Ascending aorta (tissue), 2 donors: ENCODE data around the gene KLRF2. TPM values are rescaled to one million over a fixed set of nuclear protein-coding genes. Genes with fewer than 3 reads are reported as not detected.

Source experiments
- DNase-seq, 2 donors: peaks; one replicate each; pipeline ENCODE4 v3.0.0-alpha.2; 2019; ENCODE audit warnings: low spot score in 2 of 2
- H3K27ac ChIP-seq, 2 donors: fragments of 200-600 bp; sonication (generic); one replicate each; pipeline ENCODE4 v1.5.1; 2016 to 2017; ENCODE audit warnings: mild to moderate bottlenecking in 1 of 2
- H3K27me3 ChIP-seq: fragments of 200-600 bp; sonication (generic); one replicate; pipeline ENCODE4 v1.5.1; 2017
- H3K36me3 ChIP-seq, 2 donors: fragments of 200-600 bp; sonication (generic); one replicate each; pipeline ENCODE4 v1.5.1; 2016
- H3K4me1 ChIP-seq, 2 donors: fragments of 200-600 bp; sonication (generic); one replicate each; pipeline ENCODE4 v1.5.1; 2016 to 2017; ENCODE audit warnings: mild to moderate bottlenecking in 1 of 2
- H3K4me3 ChIP-seq, 2 donors: fragments of 200-600 bp; sonication (generic); one replicate each; pipeline ENCODE4 v1.5.1; 2016 to 2017; ENCODE audit warnings: mild to moderate bottlenecking in 1 of 2
- H3K9me3 ChIP-seq, 2 donors: fragments of 200-600 bp; sonication (generic); one replicate each; pipeline ENCODE4 v1.5.1; 2016
- CTCF ChIP-seq, 3 experiments: fragments of 200-600 bp in 2 of 3; fragments of 450-650 bp in 1 of 3; sonication (generic) in 2 of 3; IDR thresholded peaks; one replicate each; pipeline ENCODE4 v1.5.1; 2016 to 2019; ENCODE audit warnings: antibody characterized with exemption in 3 of 3, mild to moderate bottlenecking in 1 of 3, moderate library complexity in 1 of 3
- intact Hi-C: fragments of 100-400 bp; cut with DNase I; formaldehyde crosslinking; loops from one replicate; pipeline ENCODE4 v1.15.1; 2023
- total RNA-seq: library from RNA; depleted of rRNA; stranded (reverse); fragments of >200 nt; gene quantifications from one replicate; pipeline ENCODE4 v1.1.0, GENCODE V29; 2016

KLRF2 gene
- total RNA-seq, 1 donor from 2014 or later = not detected

GRCh38 chr12:9867531-9867930 lies 13.8 kb upstream of the KLRF2 start:
- Histone ChIP-seq H3K27ac (no peak overlapping the region), H3K9me3 (peaks cover 0 to 3% of the 10 kb centered on the region in 2 donors), H3K4me3 (peak overlapping the region in 1 of 2 donors; percentile 52), H3K36me3 (no peaks in the 10 kb centered on the region), H3K27me3 (no peaks in the 10 kb centered on the region), H3K4me1 (no peaks in the 10 kb centered on the region)
- TF ChIP-seq CTCF (IDR thresholded peaks at IDR 0.05) = no peak
- no peak for DNase-seq
- intact Hi-C loops = no loop called here

GRCh38 chr12:9868311-9868801 lies 12.9 kb upstream of the KLRF2 start:
- peak overlapping the region; percentile 39 to 46 for H3K27ac ChIP-seq
- H3K4me3 ChIP-seq = peak overlapping the region; percentile 48 to 52
- H3K9me3 ChIP-seq = no peaks in the 10 kb centered on the region
- no peaks in the 10 kb centered on the region for H3K36me3 ChIP-seq
- DNase-seq = no peak
- TF ChIP-seq CTCF (IDR thresholded peaks at IDR 0.05) = no peak
- no peaks in the 10 kb centered on the region for H3K4me1 ChIP-seq
- H3K27me3 ChIP-seq = no peaks in the 10 kb centered on the region
- intact Hi-C loops = no loop called here

- H3K36me3 ChIP-seq = no peaks in the 10 kb centered on the region
Observed at GRCh38 chr12:9868951-9869306, 12.4 kb upstream of the KLRF2 start.

GRCh38 chr12:9869307-9870161 lies 11.8 kb upstream of the KLRF2 start, which contains the start of gene CLEC2B:
Gene CLEC2B (minus strand): TSS chr12:9869354.
- Histone ChIP-seq H3K9me3 (no peaks in the 10 kb centered on the region), H3K27ac (peak within 1 kb of the TSS; percentile 46 to 58), H3K36me3 (no peaks in the 10 kb centered on the region), H3K4me1 (no peaks in the 10 kb centered on the region), H3K4me3 (peak within 1 kb of the TSS; percentile 48 to 52), H3K27me3 (no peaks in the 10 kb centered on the region)
- DNase-seq = no peak
- TF ChIP-seq CTCF (IDR thresholded peaks at IDR 0.05) = no peak
- intact Hi-C loops = no loop called here

More at GRCh38 chr12:9868951-9869306, 12.4 kb upstream of the KLRF2 start:
- no peak for TF ChIP-seq CTCF (IDR thresholded peaks at IDR 0.05)
- Histone ChIP-seq H3K4me1 (no peaks in the 10 kb centered on the region), H3K9me3 (no peaks in the 10 kb centered on the region), H3K27ac (peak overlapping the region; percentile 46 to 58), H3K27me3 (no peaks in the 10 kb centered on the region), H3K4me3 (peak overlapping the region; percentile 48 to 52)
- no peak for DNase-seq
- intact Hi-C loops = no loop called here

GRCh38 chr12:9870286-9870866 lies 10.9 kb upstream of the KLRF2 start:
- no peaks in the 10 kb centered on the region for H3K27me3 ChIP-seq
- H3K9me3 ChIP-seq = no peaks in the 10 kb centered on the region
- TF ChIP-seq CTCF (IDR thresholded peaks at IDR 0.05) = no peak
- intact Hi-C loops = no loop called here
- H3K27ac ChIP-seq = peak overlapping the region; percentile 46 to 58
- no peaks in the 10 kb centered on the region for H3K36me3 ChIP-seq
- DNase-seq = no peak
- H3K4me3 ChIP-seq = peak overlapping the region; percentile 48 to 52
- H3K4me1 ChIP-seq = no peaks in the 10 kb centered on the region
